Naive thymus-derived CD8-positive, alpha-beta T cell (primary cell): Measurements from ENCODE around the gene VWA3A. TPM values are rescaled to one million over a fixed set of nuclear protein-coding genes. Genes with fewer than 3 reads are reported as not detected.
A peak's percentile ranks its signal among the peaks of the same experiment; 100 is the strongest.
"Not testable (repeated sequence)": the region's sequence is repeated elsewhere in the genome, so short reads cannot be mapped to it uniquely, and the experiment has no call there.

Source experiments
- ATAC-seq, 2 donors: fragments of 150-1000 bp; cut with Tn5 transposase in 1 of 2; sonication (Bioruptor Pico), chemical (Tn5 transposase) in 1 of 2; 1 replicate in 1 of 2; 2 replicates in 1 of 2; pipeline ENCODE4 v1.10.0; 2021; ENCODE audit warnings: mild to moderate bottlenecking in 2 of 2, moderate library complexity in 2 of 2
- POLR2A ChIA-PET: fragments of 350-600 bp; sonication (Branson Sonifier 250); formaldehyde crosslinking; loops from one replicate; lab custom pipeline; 2021; ENCODE audit warnings: antibody characterized with exemption; lab: Charles Lee
- DNase-seq, 10 donors: peaks; one replicate each; pipeline versions ENCODE4 v3.0.0 to v3.0.0-alpha.2; 2020 to 2022
- H3K27ac Mint-ChIP-seq, 10 donors: one replicate each; pipeline ENCODE4 v1.8.0; 2020 to 2022; ENCODE audit warnings: mild to moderate bottlenecking in 10 of 10, mixed read lengths in 10 of 10, moderate library complexity in 4 of 10, inconsistent platforms in 1 of 10
- H3K27me3 Mint-ChIP-seq, 5 donors: one replicate each; pipeline ENCODE4 v1.8.0; 2021 to 2022; ENCODE audit warnings: mixed read lengths in 5 of 5
- H3K36me3 Mint-ChIP-seq, 3 donors: one replicate each; pipeline ENCODE4 v1.8.0; 2020 to 2022; ENCODE audit warnings: mixed read lengths in 3 of 3, mild to moderate bottlenecking in 2 of 3, inconsistent platforms in 1 of 3
- H3K4me1 Mint-ChIP-seq, 4 donors: one replicate each; pipeline ENCODE4 v1.8.0; 2021 to 2022; ENCODE audit warnings: mixed read lengths in 4 of 4
- H3K4me3 Mint-ChIP-seq, 10 donors: one replicate each; pipeline ENCODE4 v1.8.0; 2020 to 2022; ENCODE audit warnings: mild to moderate bottlenecking in 10 of 10, mixed read lengths in 10 of 10, moderate library complexity in 6 of 10, inconsistent platforms in 1 of 10
- H3K9me3 Mint-ChIP-seq, 9 donors: one replicate each; pipeline ENCODE4 v1.8.0; 2020 to 2022; ENCODE audit warnings: mixed read lengths in 9 of 9, mild to moderate bottlenecking in 3 of 9, inconsistent platforms in 1 of 9, moderate library complexity in 1 of 9
- polyA plus RNA-seq, 3 donors: library from polyadenylated mRNA; unstranded; fragments of 300-500 nt; fragmentation: Illumina TruSeq; gene quantifications; one replicate each; pipeline ENCODE4 v1.2.3, GENCODE V29; 2021
- total RNA-seq, 8 experiments: library from RNA in 2 of 8; stranded (reverse) in 2 of 8; gene quantifications; one replicate each; pipeline ENCODE4 v1.2.3 and lab custom pipeline; 2021 to 2026

Gene VWA3A
- total and polyA plus RNA-seq, 5 experiments from 2014 or later = 0.65 to 0.99 TPM; not detected in 3

GRCh38 chr16:22123759-22124490, 31.6 kb downstream of the VWA3A start:
- Mint-ChIP-seq H3K4me3 (no peak overlapping the region), H3K36me3 (no peaks in the 10 kb centered on the region), H3K27ac (peak overlapping the region in 1 of 10 donors; percentile 74), H3K4me1 (peaks cover 0 to 2% (median 0%) of the 10 kb centered on the region in 4 donors), H3K9me3 (peaks cover 0 to 4% (median 0%) of the 10 kb centered on the region in 9 donors), H3K27me3 (peaks cover 0 to 18% (median 3%) of the 10 kb centered on the region in 5 donors)
- ATAC-seq (no peak), DNase-seq (no peak)
- POLR2A ChIA-PET = no interaction called here

- Mint-ChIP-seq H3K27ac (no peak overlapping the region), H3K4me3 (no peak overlapping the region), H3K4me1 (peaks cover 0 to 2% (median 0%) of the 10 kb centered on the region in 4 donors), H3K27me3 (peaks cover 0 to 21% (median 3%) of the 10 kb centered on the region in 5 donors), H3K36me3 (no peaks in the 10 kb centered on the region), H3K9me3 (peaks cover 0 to 4% (median 0%) of the 10 kb centered on the region in 9 donors)
- DNase-seq (no peak), ATAC-seq (no peak)
- POLR2A ChIA-PET = no interaction called here
Measured at GRCh38 chr16:22124583-22125284, 32.4 kb downstream of the VWA3A start.

- Mint-ChIP-seq H3K4me3 (no peak overlapping the region), H3K27me3 (peaks cover 0 to 24% (median 3%) of the 10 kb centered on the region in 5 donors), H3K36me3 (no peaks in the 10 kb centered on the region), H3K4me1 (peaks cover 0 to 2% (median 0%) of the 10 kb centered on the region in 4 donors), H3K9me3 (peaks cover 0 to 4% (median 0%) of the 10 kb centered on the region in 9 donors), H3K27ac (no peak overlapping the region)
- no peak for DNase-seq
- POLR2A ChIA-PET = no interaction called here
- no peak for ATAC-seq
Measured at GRCh38 chr16:22126037-22126558, 33.8 kb downstream of the VWA3A start.

GRCh38 chr16:22128537-22128936, 36.2 kb downstream of the VWA3A start:
- H3K4me3 Mint-ChIP-seq, H3K36me3 Mint-ChIP-seq, H3K9me3 Mint-ChIP-seq, POLR2A ChIA-PET, H3K27ac Mint-ChIP-seq, DNase-seq, ATAC-seq, H3K4me1 Mint-ChIP-seq: not testable (repeated sequence)
- H3K27me3 Mint-ChIP-seq = peaks cover 0 to 16% (median 3%) of the 10 kb centered on the region in 5 donors

GRCh38 chr16:22130528-22130927, 38.2 kb downstream of the VWA3A start:
- H3K27me3 Mint-ChIP-seq = peaks cover 0 to 16% (median 3%) of the 10 kb centered on the region in 5 donors
- no peak overlapping the region for H3K27ac Mint-ChIP-seq
- peaks cover 0 to 4% (median 0%) of the 10 kb centered on the region in 9 donors for H3K9me3 Mint-ChIP-seq
- POLR2A ChIA-PET = no interaction called here
- no peaks in the 10 kb centered on the region for H3K36me3 Mint-ChIP-seq
- ATAC-seq (no peak), DNase-seq (no peak)
- H3K4me1 Mint-ChIP-seq = no peaks in the 10 kb centered on the region
- H3K4me3 Mint-ChIP-seq = no peak overlapping the region

GRCh38 chr16:22132801-22133200, 40.5 kb downstream of the VWA3A start:
- Mint-ChIP-seq H3K4me1 (no peaks in the 10 kb centered on the region), H3K9me3 (peaks cover 0 to 3% (median 0%) of the 10 kb centered on the region in 9 donors), H3K36me3 (no peaks in the 10 kb centered on the region), H3K27me3 (peaks cover 0 to 15% (median 2%) of the 10 kb centered on the region in 5 donors), H3K27ac (no peak overlapping the region), H3K4me3 (no peak overlapping the region)
- POLR2A ChIA-PET = no interaction called here
- ATAC-seq = no peak
- DNase-seq = no peak

- DNase-seq (no peak), ATAC-seq (no peak)
- Mint-ChIP-seq H3K9me3 (no peaks in the 10 kb centered on the region), H3K36me3 (no peaks in the 10 kb centered on the region), H3K27me3 (peaks cover 0 to 3% (median 0%) of the 10 kb centered on the region in 5 donors), H3K4me3 (no peak overlapping the region), H3K4me1 (peaks cover 0 to 1% (median 0%) of the 10 kb centered on the region in 4 donors), H3K27ac (no peak overlapping the region)
- POLR2A ChIA-PET = no interaction called here
Measured at GRCh38 chr16:22138482-22138881, 46.1 kb downstream of the VWA3A start.

GRCh38 chr16:22139008-22139407, 46.7 kb downstream of the VWA3A start:
- H3K27ac Mint-ChIP-seq = no peak overlapping the region
- H3K4me1 Mint-ChIP-seq = peaks cover 0 to 1% (median 0%) of the 10 kb centered on the region in 4 donors
- H3K4me3 Mint-ChIP-seq = no peak overlapping the region
- POLR2A ChIA-PET = no interaction called here
- ATAC-seq = no peak
- no peaks in the 10 kb centered on the region for H3K36me3 Mint-ChIP-seq
- no peaks in the 10 kb centered on the region for H3K9me3 Mint-ChIP-seq
- DNase-seq = no peak
- H3K27me3 Mint-ChIP-seq = peaks cover 0 to 3% (median 0%) of the 10 kb centered on the region in 5 donors

GRCh38 chr16:22139732-22140131, 47.4 kb downstream of the VWA3A start:
- no peaks in the 10 kb centered on the region for H3K36me3 Mint-ChIP-seq
- peaks cover 0 to 6% (median 1%) of the 10 kb centered on the region in 5 donors for H3K27me3 Mint-ChIP-seq
- H3K4me1 Mint-ChIP-seq = peaks cover 0 to 1% (median 0%) of the 10 kb centered on the region in 4 donors
- peak overlapping the region in 1 of 10 donors; percentile 48 for H3K27ac Mint-ChIP-seq
- no peak for ATAC-seq
- POLR2A ChIA-PET = no interaction called here
- H3K4me3 Mint-ChIP-seq = no peak overlapping the region
- DNase-seq = no peak
- H3K9me3 Mint-ChIP-seq = no peaks in the 10 kb centered on the region

GRCh38 chr16:22141767-22142166, 49.4 kb downstream of the VWA3A start:
- Mint-ChIP-seq H3K4me1 (peaks cover 0 to 1% (median 0%) of the 10 kb centered on the region in 4 donors), H3K36me3 (no peaks in the 10 kb centered on the region), H3K4me3 (no peak overlapping the region), H3K27me3 (peaks cover 0 to 7% (median 1%) of the 10 kb centered on the region in 5 donors), H3K27ac (no peak overlapping the region), H3K9me3 (no peaks in the 10 kb centered on the region)
- no peak for DNase-seq
- no peak for ATAC-seq
- POLR2A ChIA-PET = no interaction called here

- Mint-ChIP-seq H3K36me3 (no peaks in the 10 kb centered on the region), H3K4me3 (no peak overlapping the region), H3K27me3 (peaks cover 0 to 7% (median 1%) of the 10 kb centered on the region in 5 donors), H3K9me3 (no peaks in the 10 kb centered on the region), H3K4me1 (peaks cover 0 to 1% (median 0%) of the 10 kb centered on the region in 4 donors), H3K27ac (peak overlapping the region in 1 of 10 donors; percentile 29)
- DNase-seq (no peak), ATAC-seq (no peak)
- POLR2A ChIA-PET = no interaction called here
Measured at GRCh38 chr16:22144520-22144919, 52.2 kb downstream of the VWA3A start.

GRCh38 chr16:22147853-22148252, 55.5 kb downstream of the VWA3A start:
- POLR2A ChIA-PET = no interaction called here
- Mint-ChIP-seq H3K27ac (no peak overlapping the region), H3K4me1 (no peaks in the 10 kb centered on the region), H3K9me3 (no peaks in the 10 kb centered on the region), H3K36me3 (no peaks in the 10 kb centered on the region), H3K27me3 (peaks cover 0 to 4% (median 1%) of the 10 kb centered on the region in 5 donors), H3K4me3 (no peak overlapping the region)
- DNase-seq (no peak), ATAC-seq (no peak)
